ENCODE data around the gene KCNIP4.

GRCh38 chr4:21202959-21203358, 745.6 kb downstream of the KCNIP4 start:
- no peak for TF ChIP-seq CTCF (IDR thresholded peaks at IDR 0.05)
- TF ChIP-seq POLR2A (IDR thresholded peaks at IDR 0.05) = no peak
